GM23338 (cell line): ENCODE results near the gene CLEC1B. TPM values are rescaled to one million over a fixed set of nuclear protein-coding genes. Genes with fewer than 3 reads are reported as not detected.

ENCODE experiments used
- ATAC-seq: fragments of 200-7000 bp; cut with Tn5 transposase; 3 replicates; pipeline ENCODE4 v1.9.1; 2020
- DNase-seq: peaks from one replicate; pipeline ENCODE4 v3.0.0-alpha.2; 2015; ENCODE audit warnings: low spot score
- H2AFZ ChIP-seq: fragments of 200-600 bp; sonication (generic); 2 replicates; pipeline ENCODE4 v1.8.0; 2016; ENCODE audit warnings: antibody characterized with exemption, mild to moderate bottlenecking, moderate library complexity
- H3F3A ChIP-seq: fragments of 200-600 bp; sonication (generic); replicated peaks from 2 replicates; pipeline ENCODE4 v1.8.0; 2017; ENCODE audit warnings: antibody characterized with exemption, mixed run types, low read depth
- H3K27ac ChIP-seq: fragments of 200-600 bp; sonication (generic); 2 replicates; pipeline ENCODE4 v1.6.1; 2016; ENCODE audit warnings: low read depth
- H3K27me3 ChIP-seq: fragments of 200-600 bp; sonication (generic); 2 replicates; pipeline ENCODE4 v1.8.0; 2016; ENCODE audit warnings: mild to moderate bottlenecking, mixed run types, moderate library complexity; ENCODE audit not compliant: insufficient read depth
- H3K36me3 ChIP-seq: fragments of 200-600 bp; sonication (generic); 2 replicates; pipeline ENCODE4 v1.8.0; 2016; ENCODE audit warnings: mild to moderate bottlenecking; ENCODE audit not compliant: insufficient read depth
- H3K4me1 ChIP-seq: fragments of 200-600 bp; sonication (generic); 2 replicates; pipeline ENCODE4 v1.8.0; 2016; ENCODE audit warnings: mild to moderate bottlenecking, moderate library complexity; ENCODE audit not compliant: insufficient read depth
- H3K4me2 ChIP-seq: fragments of 200-600 bp; sonication (generic); 2 replicates; pipeline ENCODE4 v1.7.1; 2017; ENCODE audit warnings: mixed run types
- H3K4me3 ChIP-seq: fragments of 200-600 bp; sonication (generic); 2 replicates; pipeline ENCODE4 v1.6.1; 2016; ENCODE audit warnings: mixed run types
- H3K79me2 ChIP-seq: fragments of 200-600 bp; sonication (generic); replicated peaks from 2 replicates; pipeline ENCODE4 v1.8.0; 2017; ENCODE audit warnings: mild to moderate bottlenecking; ENCODE audit not compliant: insufficient read depth
- H3K9me2 ChIP-seq: fragments of 200-600 bp; sonication (generic); 2 replicates; pipeline ENCODE4 v1.8.0; 2017; ENCODE audit not compliant: insufficient read depth
- H4K20me1 ChIP-seq: fragments of 200-600 bp; sonication (generic); replicated peaks from 2 replicates; pipeline ENCODE4 v1.8.0; 2017; ENCODE audit warnings: mild to moderate bottlenecking; ENCODE audit not compliant: insufficient read depth
- H3K27ac Mint-ChIP-seq: 2 replicates; pipeline ENCODE4 v1.8.0; 2020; ENCODE audit warnings: inconsistent platforms, mild to moderate bottlenecking, moderate library complexity, mixed read lengths
- H3K27me3 Mint-ChIP-seq: 3 replicates; pipeline ENCODE4 v1.8.0; 2022; ENCODE audit warnings: low read depth, mild to moderate bottlenecking, moderate library complexity, mixed read lengths, inconsistent platforms; ENCODE audit not compliant: insufficient read depth, poor library complexity
- H3K36me3 Mint-ChIP-seq: 3 replicates; pipeline ENCODE4 v1.8.0; 2021; ENCODE audit warnings: low read depth, mild to moderate bottlenecking, inconsistent platforms, moderate library complexity, mixed read lengths
- H3K4me1 Mint-ChIP-seq: 3 replicates; pipeline ENCODE4 v1.8.0; 2020; ENCODE audit warnings: mild to moderate bottlenecking, inconsistent platforms, mixed read lengths
- H3K4me3 Mint-ChIP-seq: 3 replicates; pipeline ENCODE4 v1.8.0; 2021; ENCODE audit warnings: moderate library complexity, mild to moderate bottlenecking, inconsistent platforms, mixed read lengths
- H3K9me3 Mint-ChIP-seq: 3 replicates; pipeline ENCODE4 v1.8.0; 2020; ENCODE audit warnings: moderate library complexity, mild to moderate bottlenecking, inconsistent platforms, mixed read lengths
- CREB1 ChIP-seq: fragments of 250-450 bp; sonication (Bioruptor Pico); IDR thresholded peaks from 2 replicates; pipeline ENCODE4 v1.5.0; 2020; ENCODE audit warnings: low read depth, mild to moderate bottlenecking, moderate library complexity
- CTCF ChIP-seq, 2 experiments: fragments of 200-600 bp in 1 of 2; sonication (generic) in 1 of 2; conservative IDR thresholded peaks; 2 replicates each; pipeline versions ENCODE4 v1.5.1 to v1.6.1; 2016 to 2017; ENCODE audit warnings: antibody characterized with exemption in 2 of 2, low read depth in 2 of 2, mild to moderate bottlenecking in 2 of 2, moderate library complexity in 1 of 2
- ETS1 ChIP-seq: IDR thresholded peaks from 2 replicates; pipeline ENCODE4 v1.6.1; 2016; ENCODE audit warnings: antibody characterized with exemption
- EZH2 ChIP-seq: fragments of 200-600 bp; sonication (generic); IDR thresholded peaks from one replicate; pipeline ENCODE4 v1.8.0; 2017; ENCODE audit warnings: antibody characterized with exemption, mild to moderate bottlenecking, low read depth; ENCODE audit not compliant: unreplicated experiment
- EZH2phosphoT487 ChIP-seq: fragments of 200-600 bp; sonication (generic); IDR thresholded peaks from one replicate; pipeline ENCODE4 v1.8.1; 2018; ENCODE audit warnings: antibody characterized with exemption; ENCODE audit not compliant: unreplicated experiment
- JUNB ChIP-seq: IDR thresholded peaks from one replicate; pipeline ENCODE4 v1.6.1; 2016; ENCODE audit warnings: antibody characterized with exemption; ENCODE audit not compliant: unreplicated experiment
- NANOG ChIP-seq: IDR thresholded peaks from 2 replicates; pipeline ENCODE4 v1.6.1; 2016; ENCODE audit warnings: antibody characterized with exemption, borderline replicate concordance
- POLR2AphosphoS5 ChIP-seq: IDR thresholded peaks from 2 replicates; pipeline ENCODE4 v1.6.1; 2016; ENCODE audit warnings: antibody characterized with exemption, low read depth
- STAT1 ChIP-seq: IDR thresholded peaks from one replicate; pipeline ENCODE4 v1.6.1; 2016; ENCODE audit warnings: antibody characterized with exemption; ENCODE audit not compliant: unreplicated experiment
- ZNF114 ChIP-seq: fragments of 250-450 bp; sonication (Bioruptor Pico); IDR thresholded peaks from 2 replicates; pipeline ENCODE4 v1.5.0; 2020; ENCODE audit warnings: mild to moderate bottlenecking, moderate library complexity
- ZNF331 ChIP-seq: fragments of 250-450 bp; sonication (Bioruptor Pico); IDR thresholded peaks from 2 replicates; pipeline ENCODE4 v1.5.0; 2020; ENCODE audit warnings: low read depth, mild to moderate bottlenecking, moderate library complexity
- polyA plus RNA-seq: library from polyadenylated mRNA; unstranded; fragments of >200 nt; fragmentation: Nextera tagmentation; extraction: Ambion mirVana; gene quantifications from 2 replicates; pipeline ENCODE4 v1.2.1, GENCODE V29; 2016
- total RNA-seq: library from RNA; depleted of rRNA; stranded (reverse); fragments of >200 nt; shearing (Covaris generic); gene quantifications from 2 replicates; pipeline ENCODE4 v1.2.3, GENCODE V29; 2014
- TF ChIP-seq, protein P1 (sequence below): IDR thresholded peaks from one replicate; pipeline ENCODE4 v1.6.1; 2018; ENCODE audit warnings: antibody characterized with exemption; ENCODE audit not compliant: unreplicated experiment
- TF ChIP-seq, protein P2 (sequence below): fragments of 250-450 bp; sonication (Bioruptor Pico); IDR thresholded peaks from 2 replicates; pipeline ENCODE4 v1.5.0; 2020; ENCODE audit warnings: mild to moderate bottlenecking, moderate library complexity

The CLEC1B gene
- total and polyA plus RNA-seq, 2 experiments from 2014 or later, result not detected

DNA sequence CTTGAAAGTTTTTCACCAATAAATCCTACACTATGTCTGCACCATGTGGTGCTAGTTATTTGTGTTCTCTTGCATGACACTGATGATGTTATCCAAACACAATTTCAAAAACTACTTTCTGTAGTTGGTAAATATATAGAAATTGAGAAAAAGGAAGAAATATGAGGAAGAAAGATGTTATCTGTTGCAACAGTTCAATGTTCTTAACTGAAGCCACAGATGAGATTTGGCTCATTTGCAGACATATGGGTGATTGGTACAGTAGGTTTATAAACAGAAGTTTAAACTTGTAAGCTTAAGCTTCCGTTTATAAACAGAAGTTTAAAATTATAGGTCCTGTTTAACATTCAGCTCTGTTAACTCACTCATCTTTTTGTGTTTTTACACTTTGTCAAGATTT, 27.7 kb downstream of the CLEC1B start, which contains the start of gene CLEC12A:
TSS of gene CLEC12A (plus strand) at position 229 of the 400 bp plus-strand sequence. CDS start 188 bp downstream, outside the sequence.
- no peak for TF ChIP-seq EZH2
- no peak for TF ChIP-seq POLR2AphosphoS5
- TF ChIP-seq EZH2phosphoT487, result no peak
- TF ChIP-seq, protein P1, sequence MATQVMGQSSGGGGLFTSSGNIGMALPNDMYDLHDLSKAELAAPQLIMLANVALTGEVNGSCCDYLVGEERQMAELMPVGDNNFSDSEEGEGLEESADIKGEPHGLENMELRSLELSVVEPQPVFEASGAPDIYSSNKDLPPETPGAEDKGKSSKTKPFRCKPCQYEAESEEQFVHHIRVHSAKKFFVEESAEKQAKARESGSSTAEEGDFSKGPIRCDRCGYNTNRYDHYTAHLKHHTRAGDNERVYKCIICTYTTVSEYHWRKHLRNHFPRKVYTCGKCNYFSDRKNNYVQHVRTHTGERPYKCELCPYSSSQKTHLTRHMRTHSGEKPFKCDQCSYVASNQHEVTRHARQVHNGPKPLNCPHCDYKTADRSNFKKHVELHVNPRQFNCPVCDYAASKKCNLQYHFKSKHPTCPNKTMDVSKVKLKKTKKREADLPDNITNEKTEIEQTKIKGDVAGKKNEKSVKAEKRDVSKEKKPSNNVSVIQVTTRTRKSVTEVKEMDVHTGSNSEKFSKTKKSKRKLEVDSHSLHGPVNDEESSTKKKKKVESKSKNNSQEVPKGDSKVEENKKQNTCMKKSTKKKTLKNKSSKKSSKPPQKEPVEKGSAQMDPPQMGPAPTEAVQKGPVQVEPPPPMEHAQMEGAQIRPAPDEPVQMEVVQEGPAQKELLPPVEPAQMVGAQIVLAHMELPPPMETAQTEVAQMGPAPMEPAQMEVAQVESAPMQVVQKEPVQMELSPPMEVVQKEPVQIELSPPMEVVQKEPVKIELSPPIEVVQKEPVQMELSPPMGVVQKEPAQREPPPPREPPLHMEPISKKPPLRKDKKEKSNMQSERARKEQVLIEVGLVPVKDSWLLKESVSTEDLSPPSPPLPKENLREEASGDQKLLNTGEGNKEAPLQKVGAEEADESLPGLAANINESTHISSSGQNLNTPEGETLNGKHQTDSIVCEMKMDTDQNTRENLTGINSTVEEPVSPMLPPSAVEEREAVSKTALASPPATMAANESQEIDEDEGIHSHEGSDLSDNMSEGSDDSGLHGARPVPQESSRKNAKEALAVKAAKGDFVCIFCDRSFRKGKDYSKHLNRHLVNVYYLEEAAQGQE, result no peak
- TF ChIP-seq ZNF331 (CRISPR knock-in tag), result no peak
- no peak for TF ChIP-seq JUNB
- no peak for TF ChIP-seq CTCF (conservative IDR thresholded peaks at IDR 0.05; ENCODE audit: low read depth in 2 of 2)
- no peak for TF ChIP-seq STAT1
- no peak for TF ChIP-seq ETS1
- TF ChIP-seq, protein P2, sequence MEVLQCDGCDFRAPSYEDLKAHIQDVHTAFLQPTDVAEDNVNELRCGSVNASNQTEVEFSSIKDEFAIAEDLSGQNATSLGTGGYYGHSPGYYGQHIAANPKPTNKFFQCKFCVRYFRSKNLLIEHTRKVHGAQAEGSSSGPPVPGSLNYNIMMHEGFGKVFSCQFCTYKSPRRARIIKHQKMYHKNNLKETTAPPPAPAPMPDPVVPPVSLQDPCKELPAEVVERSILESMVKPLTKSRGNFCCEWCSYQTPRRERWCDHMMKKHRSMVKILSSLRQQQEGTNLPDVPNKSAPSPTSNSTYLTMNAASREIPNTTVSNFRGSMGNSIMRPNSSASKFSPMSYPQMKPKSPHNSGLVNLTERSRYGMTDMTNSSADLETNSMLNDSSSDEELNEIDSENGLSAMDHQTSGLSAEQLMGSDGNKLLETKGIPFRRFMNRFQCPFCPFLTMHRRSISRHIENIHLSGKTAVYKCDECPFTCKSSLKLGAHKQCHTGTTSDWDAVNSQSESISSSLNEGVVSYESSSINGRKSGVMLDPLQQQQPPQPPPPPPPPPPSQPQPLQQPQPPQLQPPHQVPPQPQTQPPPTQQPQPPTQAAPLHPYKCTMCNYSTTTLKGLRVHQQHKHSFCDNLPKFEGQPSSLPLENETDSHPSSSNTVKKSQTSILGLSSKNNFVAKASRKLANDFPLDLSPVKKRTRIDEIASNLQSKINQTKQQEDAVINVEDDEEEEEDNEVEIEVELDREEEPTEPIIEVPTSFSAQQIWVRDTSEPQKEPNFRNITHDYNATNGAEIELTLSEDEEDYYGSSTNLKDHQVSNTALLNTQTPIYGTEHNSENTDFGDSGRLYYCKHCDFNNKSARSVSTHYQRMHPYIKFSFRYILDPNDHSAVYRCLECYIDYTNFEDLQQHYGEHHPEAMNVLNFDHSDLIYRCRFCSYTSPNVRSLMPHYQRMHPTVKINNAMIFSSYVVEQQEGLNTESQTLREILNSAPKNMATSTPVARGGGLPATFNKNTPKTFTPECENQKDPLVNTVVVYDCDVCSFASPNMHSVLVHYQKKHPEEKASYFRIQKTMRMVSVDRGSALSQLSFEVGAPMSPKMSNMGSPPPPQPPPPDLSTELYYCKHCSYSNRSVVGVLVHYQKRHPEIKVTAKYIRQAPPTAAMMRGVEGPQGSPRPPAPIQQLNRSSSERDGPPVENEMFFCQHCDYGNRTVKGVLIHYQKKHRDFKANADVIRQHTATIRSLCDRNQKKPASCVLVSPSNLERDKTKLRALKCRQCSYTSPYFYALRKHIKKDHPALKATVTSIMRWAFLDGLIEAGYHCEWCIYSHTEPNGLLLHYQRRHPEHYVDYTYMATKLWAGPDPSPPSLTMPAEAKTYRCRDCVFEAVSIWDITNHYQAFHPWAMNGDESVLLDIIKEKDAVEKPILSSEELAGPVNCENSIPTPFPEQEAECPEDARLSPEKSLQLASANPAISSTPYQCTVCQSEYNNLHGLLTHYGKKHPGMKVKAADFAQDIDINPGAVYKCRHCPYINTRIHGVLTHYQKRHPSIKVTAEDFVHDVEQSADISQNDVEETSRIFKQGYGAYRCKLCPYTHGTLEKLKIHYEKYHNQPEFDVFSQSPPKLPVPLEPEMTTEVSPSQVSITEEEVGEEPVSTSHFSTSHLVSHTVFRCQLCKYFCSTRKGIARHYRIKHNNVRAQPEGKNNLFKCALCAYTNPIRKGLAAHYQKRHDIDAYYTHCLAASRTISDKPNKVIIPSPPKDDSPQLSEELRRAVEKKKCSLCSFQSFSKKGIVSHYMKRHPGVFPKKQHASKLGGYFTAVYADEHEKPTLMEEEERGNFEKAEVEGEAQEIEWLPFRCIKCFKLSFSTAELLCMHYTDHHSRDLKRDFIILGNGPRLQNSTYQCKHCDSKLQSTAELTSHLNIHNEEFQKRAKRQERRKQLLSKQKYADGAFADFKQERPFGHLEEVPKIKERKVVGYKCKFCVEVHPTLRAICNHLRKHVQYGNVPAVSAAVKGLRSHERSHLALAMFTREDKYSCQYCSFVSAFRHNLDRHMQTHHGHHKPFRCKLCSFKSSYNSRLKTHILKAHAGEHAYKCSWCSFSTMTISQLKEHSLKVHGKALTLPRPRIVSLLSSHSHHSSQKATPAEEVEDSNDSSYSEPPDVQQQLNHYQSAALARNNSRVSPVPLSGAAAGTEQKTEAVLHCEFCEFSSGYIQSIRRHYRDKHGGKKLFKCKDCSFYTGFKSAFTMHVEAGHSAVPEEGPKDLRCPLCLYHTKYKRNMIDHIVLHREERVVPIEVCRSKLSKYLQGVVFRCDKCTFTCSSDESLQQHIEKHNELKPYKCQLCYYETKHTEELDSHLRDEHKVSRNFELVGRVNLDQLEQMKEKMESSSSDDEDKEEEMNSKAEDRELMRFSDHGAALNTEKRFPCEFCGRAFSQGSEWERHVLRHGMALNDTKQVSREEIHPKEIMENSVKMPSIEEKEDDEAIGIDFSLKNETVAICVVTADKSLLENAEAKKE (CRISPR knock-in tag), result no peak
- no peak for TF ChIP-seq NANOG
- TF ChIP-seq CREB1 (CRISPR knock-in tag), result no peak
- no peak for TF ChIP-seq ZNF114 (CRISPR knock-in tag)
- H3K4me3 ChIP-seq, result no peak within 1 kb of the TSS
- peak within 1 kb of the TSS; percentile 53 for H2AFZ ChIP-seq
- Mint-ChIP-seq H3K27ac (no peak within 1 kb of the TSS), H3K9me3 (peaks cover 27% of the 10 kb centered on the region), H3K4me1 (no peaks in the 10 kb centered on the region; the same call in 2 of the 3 replicates), H3K36me3 (peaks cover 20% of the 10 kb centered on the region), H3K27me3 (peaks cover 3% of the 10 kb centered on the region), H3K4me3 (no peak within 1 kb of the TSS)
- no peaks in the 10 kb centered on the region for H3K9me2 ChIP-seq
- no peak for ATAC-seq
- H3F3A ChIP-seq, result no peaks in the 10 kb centered on the region
- no peaks in the 10 kb centered on the region for H3K36me3 ChIP-seq
- H4K20me1 ChIP-seq, result no peaks in the 10 kb centered on the region
- no peak within 1 kb of the TSS for H3K4me2 ChIP-seq
- no peak within 1 kb of the TSS for H3K27ac ChIP-seq
- H3K79me2 ChIP-seq, result no peaks in the 10 kb centered on the region
- no peaks in the 10 kb centered on the region for H3K27me3 ChIP-seq
- DNase-seq, result no peak
- H3K4me1 ChIP-seq, result no peaks in the 10 kb centered on the region; the same call in 1 of the 2 replicates
